GM19023 (cell line): ENCODE measurements around the gene IL36RN.

Experiments
- ATAC-seq: cut with Tn5 transposase; IDR thresholded peaks from one replicate; pipeline ENCODE4 v1.9.1; 2021; ENCODE audit warnings: mild to moderate bottlenecking, moderate library complexity; ENCODE audit not compliant: unreplicated experiment

The IL36RN gene

DNA sequence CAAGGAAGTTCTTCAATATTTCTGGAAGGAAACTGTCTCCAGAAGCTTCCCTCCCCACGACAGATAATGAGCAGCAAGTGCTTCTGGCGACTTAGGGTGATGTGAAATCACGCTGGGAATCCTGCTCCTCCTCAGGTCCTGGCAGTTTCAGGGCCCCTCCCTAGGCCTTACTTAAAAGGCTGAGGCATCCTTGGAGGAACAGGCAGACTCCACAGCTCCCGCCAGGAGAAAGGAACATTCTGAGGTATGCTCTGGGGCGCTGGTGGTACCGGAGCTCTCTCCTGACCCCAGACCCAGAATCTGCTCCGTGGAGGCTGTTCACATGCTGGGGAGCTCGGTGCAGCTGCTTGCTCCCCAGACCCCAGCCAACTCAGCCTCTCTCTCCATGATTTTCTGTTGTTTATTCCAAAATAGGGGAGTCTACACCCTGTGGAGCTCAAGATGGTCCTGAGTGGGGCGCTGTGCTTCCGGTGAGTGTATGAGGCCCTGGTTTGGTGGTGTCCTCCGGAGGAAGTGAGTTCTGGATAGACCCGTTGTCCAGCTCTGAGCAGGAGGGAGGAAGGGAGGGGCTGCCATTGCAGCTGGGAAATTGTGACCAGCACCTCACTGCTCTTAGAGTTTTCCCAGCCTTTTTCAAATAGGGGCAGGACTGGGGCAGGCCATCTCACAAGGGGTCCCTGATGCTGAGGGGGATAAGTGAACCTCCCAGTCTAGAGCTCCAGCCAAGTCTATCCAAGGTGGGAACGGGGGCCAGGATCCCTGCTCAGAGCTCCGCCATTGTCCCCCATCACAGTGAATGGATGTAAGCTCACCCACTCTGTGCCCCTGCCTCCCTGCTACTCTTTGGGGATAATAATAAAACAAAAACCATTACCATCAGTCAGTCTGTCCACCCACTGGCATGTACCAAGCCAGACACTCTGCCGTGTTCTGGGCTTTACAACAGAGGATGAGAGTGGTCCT is at the start of gene IL36RN:
TSS of gene IL36RN (plus strand) at position 201 of the 963 bp plus-strand sequence. CDS start at position 442, 241 bp downstream.
- ATAC-seq, result no peak

DNA sequence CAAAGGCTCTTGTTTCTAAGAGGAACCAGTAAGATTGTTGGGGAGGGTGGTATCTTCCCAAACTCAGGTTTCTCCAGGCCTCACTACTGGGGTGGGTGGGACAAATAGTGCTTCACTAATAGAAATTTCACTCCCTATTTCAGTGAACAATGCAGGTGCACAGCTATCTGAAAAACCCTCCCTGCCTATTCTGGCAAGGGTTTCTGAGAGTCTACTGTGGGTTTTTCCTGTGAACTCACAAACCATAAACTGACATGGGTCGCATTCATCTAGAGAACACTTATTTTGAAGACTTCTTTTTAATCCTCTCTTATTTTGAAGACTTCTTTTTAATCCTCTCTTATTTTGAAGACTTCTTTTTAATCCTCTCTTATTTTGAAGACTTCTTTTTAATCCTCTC is 49.4 kb upstream of the IL36RN start:
- ATAC-seq, result no peak

DNA sequence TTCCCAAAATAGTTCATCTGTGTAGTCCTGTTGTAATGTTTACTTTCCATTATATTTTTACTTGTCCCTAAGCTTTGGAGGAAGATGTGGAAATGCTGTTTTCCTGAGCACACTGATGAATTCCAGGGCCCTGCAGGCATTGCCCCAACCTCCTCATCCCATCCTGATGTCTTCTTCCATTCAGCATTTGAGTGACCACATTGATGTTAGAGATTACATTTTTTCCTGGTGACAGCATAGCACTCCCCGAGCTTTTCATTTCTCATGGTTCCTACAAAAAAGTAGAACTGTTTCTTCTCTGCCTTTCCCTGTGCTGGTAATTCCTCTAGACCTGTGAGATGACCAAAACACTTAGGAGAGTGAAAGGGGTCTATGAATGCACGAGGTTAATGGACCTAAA is 48.9 kb upstream of the IL36RN start:
- no peak for ATAC-seq

DNA sequence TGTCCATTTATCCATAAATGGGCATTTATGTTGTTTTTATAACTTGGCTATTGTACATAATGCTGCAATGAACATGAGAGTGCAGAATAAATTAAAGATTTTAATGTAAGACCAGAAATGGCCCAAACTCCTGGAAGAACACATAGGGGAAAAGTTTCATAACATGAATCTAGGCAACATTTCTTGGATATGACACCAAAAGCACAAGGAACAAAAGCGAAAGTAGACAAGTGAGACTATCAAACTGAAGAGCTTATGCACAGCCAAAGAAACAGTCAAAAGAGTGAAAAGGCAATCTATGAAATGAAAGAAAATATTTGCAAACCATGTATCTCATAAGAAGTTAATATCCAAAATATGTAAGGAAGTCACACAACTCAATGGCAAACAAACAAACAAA is 47.9 kb upstream of the IL36RN start:
- no peak for ATAC-seq

DNA sequence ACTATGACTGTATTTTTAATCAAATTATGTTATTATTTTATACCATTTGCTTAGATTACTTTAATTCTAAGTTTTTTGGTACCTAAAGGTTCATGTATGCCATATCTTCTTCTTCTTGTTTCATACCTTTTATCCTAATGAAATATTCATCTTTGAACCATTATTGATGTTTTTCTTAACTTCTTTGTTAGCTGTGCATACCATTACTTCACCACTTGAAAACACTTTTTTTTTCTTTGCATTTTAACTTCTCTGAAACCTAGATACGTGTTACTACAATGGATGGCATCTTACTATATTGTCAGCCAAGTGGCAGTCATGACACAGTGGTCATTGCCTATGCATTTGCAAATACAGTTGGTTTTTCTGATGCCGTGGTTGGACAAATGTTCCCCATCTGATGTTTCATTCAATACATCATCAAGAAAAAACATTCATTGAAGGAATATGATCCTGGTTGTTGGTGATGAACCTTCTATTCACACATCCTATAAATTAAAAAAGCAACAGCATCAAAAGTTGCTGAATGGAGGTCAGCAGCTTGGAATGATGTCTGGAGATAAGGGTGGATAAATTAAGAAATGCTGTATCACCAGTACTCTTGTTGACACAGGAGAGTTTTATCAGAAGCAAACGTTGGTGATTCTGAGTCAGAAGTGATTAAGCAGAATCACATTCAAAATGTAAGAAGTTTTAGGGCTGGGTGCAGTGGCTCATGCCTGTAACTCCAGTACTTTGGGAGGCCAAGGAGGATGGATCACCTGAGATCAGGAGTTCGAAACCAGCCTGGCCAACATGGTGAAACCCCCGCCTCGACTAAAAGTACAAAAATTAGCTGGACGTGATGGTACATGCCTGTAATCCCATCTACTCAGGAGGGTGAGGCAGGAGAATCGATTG is 46.3 kb upstream of the IL36RN start:
- ATAC-seq, result no peak

DNA sequence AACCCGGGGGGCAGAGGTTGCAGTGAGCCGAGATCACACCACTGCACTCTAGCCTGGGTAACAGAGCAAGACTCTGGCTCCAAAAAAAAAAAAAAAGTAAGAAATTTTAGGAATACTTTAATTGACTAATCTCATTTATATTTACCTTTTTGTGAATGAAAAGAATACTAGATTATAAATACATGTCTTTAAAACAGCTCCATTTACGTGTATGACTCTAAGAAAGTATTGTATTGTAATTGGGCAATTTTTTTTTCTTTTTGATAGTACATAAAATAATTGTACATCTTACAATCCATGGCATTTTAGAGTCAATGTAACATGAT is 45.7 kb upstream of the IL36RN start:
- no peak for ATAC-seq

DNA sequence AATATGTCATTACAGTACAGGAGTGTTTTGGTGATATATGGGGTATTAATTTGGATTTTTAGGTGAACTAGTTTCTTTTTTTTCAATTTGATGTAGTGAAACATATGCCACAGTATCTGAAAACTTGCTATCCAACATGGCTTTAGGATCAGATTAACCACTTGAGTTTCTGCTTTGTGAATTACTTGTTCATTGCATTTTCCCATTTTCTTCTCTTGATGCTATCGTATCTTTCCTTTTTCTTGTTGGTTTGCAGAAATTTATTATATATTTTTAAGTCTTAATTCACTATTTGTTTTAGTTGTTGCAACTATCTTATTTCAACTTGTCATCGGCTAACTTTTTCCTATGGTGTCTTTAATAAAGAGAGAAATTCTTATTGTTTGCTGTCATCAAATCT is 44.9 kb upstream of the IL36RN start:
- ATAC-seq, result no peak

DNA sequence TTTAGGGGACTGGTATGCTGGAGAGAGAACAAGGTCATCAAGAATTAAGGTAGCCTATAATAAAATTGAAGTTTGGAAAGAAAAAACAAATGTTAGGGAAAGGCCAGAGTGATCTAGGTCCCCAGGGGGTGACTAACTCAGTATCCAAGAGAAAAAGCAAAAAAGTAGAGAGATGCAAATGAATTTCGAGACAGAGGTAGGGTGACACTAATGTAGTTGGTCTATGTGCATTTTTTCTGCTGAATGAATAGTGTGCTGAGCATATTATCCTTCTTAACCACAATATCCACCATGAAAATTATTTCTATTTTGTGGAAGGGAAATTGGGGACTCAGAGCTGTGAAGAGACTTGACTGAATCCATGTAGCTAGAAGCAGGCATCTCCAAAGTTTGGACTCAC is 44.0 kb upstream of the IL36RN start:
- ATAC-seq, result no peak

DNA sequence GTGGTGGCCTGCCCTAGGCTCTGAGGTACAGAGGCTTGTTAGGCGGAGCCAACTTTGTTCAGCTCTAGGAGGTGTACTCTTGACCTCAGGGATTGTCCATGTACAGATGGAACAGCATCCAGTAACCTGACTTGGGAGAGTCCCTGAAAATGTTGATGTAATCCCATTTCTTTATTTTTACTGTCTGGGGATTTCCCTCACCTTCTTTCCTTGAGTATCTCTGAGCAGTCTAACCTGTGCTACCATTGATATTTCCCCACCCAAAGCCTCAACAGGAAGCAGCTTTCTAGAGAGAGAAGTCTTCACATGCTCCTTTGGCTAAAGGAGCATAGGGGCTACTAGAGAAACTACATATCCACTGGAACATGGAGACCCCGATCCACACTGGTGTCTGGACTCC is 43.3 kb upstream of the IL36RN start:
- ATAC-seq, result no peak

DNA sequence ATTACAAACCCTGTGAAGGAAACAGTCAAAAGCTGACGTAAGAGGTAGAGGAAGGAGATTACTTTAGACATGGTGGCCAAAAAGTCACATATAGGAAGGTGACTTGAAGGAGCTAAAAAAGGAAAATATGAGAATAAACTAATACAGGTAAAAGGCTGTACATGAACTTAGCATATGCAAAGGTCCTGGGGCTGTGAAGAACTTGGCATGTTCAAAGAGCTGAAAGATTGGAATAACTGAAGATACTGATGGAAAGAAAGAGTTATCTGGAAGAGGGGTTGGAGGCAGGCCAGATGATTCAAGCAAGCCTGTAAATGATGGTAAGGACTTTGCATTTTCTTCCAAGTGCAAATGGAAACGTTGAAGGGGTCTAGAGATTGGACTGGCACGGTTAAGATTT is 40.5 kb upstream of the IL36RN start:
- no peak for ATAC-seq

DNA sequence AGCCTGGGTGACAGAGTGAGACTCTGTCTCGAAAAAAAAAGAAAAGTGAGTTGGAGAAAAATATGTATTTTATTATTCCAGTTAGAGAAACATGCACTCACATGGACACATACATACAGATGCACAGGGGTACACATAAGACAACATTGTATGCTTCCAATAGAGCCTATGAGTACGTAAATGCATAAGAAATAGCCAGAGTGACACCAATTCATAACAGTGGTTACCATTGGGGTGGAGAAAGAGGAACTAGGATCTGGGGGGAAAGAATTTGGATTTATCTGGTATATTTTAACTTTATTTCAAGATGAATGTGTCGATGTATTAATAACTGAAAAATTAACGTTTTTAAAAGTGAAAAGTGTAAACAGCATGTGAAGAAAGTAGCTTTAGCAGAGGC is 37.7 kb upstream of the IL36RN start:
- ATAC-seq, result no peak

DNA sequence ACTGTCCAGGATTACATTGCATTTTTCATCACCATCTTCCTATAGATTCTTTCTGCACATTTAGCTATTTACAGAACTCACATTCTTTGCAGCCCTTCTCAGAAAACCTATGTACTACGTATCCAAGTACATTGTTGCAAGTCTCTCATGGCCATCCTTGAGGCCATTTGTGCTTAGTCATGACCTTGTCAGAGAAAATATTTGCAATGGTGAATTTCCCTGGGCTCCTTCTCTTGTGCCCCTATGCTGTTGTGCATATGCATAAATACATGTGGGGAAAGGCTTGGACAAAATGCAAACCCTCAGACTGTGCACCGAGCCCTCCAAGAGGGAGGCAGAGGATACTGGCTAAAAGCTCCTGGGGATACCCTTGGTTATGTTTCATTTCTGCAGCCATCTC is 34.2 kb upstream of the IL36RN start:
- no peak for ATAC-seq

DNA sequence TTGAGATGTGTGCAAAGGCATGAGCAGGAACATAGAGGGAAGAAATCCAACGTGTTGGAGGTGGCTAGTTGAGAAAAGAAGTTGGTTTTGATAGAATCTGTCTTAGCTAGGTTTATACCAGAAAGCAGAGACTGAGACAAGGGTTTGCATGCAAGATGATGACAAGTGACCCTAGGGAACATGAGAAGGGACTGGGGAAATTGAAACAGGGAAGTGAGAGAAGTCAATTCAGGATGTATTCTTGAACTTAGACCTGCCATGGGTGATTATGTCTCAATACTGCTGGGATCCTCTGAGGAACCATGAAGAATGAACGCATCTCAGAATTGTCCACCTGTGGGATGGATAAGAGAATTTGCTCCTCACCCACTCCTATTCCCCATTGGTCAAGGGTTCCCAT is 33.3 kb upstream of the IL36RN start:
- no peak for ATAC-seq

DNA sequence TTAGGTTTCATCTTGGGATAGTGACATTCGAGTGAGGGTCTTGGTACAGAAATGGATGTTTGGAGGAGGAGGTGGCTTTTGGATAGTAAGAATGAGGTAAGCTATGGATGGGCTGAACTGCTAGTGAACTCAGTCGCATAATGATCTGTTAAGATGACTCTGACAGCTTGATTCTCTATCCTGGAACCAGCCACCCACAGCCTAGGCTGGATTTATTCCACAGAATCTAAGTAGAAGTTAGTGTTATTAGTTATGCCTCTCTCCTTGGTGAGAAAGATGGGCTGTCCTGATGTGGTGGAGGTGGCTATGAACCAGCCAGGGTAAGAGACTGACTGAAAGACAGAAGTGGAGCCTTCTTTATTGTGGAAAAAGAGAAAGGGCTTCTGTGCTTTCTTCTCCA is 31.3 kb upstream of the IL36RN start:
- no peak for ATAC-seq

DNA sequence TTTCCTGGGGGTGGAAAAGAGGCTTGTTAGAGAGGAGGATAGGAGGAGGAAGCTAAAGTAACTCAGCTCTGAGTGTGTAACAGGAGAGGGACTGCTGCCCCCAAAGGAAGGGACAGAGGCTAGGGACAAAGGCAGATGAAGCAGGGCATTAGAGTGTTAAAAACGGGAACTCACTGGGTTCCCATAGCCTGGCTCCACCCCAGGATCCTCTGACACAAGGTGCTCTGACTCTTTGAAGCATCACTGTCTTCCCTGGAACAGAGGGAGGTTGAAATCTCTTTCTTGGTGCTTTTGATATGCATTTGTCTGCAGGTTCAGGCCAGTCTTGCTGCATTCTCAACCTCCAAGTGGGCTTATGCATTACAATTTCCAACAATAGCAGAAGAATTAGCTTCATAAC is 30.9 kb upstream of the IL36RN start:
- ATAC-seq, result no peak

DNA sequence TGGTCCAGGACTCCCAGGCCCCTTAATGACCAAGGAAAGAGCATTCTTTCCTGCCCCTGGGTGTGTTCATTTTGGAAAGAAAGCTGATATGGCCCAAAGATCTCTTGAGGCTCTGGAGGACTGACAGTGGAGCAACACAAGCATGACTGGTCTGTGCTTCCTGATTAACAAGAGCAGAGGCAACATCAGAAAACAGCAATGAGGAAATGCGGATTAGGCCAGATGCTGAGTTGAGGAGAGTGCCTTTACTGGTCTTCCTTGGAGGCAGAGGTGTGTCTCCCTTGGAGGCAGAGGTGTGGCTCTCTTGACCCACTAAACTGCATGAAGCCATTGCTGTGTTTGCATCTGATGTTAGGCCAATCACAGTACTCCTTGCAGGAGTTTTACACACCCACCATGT is 26.3 kb upstream of the IL36RN start:
- no peak for ATAC-seq

DNA sequence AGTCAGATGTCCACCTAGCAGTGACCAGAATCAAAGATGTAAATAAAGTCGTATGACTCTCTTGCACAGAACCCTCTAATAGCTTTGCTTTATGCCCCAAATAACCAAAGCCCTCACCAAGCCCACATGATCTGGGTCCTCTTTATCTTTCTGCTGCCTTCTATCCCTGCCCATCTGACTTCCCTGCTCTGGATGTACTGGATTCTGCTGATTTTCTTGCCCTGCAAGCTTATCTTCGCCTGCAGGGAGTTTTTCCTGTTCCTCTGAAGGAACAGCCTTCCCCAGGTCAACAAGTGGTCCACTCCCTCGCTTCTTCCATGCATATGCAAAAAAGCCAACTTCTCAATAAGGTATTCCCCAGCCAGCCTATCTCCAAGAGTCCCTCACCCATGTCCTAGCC is 25.0 kb upstream of the IL36RN start:
- no peak for ATAC-seq

DNA sequence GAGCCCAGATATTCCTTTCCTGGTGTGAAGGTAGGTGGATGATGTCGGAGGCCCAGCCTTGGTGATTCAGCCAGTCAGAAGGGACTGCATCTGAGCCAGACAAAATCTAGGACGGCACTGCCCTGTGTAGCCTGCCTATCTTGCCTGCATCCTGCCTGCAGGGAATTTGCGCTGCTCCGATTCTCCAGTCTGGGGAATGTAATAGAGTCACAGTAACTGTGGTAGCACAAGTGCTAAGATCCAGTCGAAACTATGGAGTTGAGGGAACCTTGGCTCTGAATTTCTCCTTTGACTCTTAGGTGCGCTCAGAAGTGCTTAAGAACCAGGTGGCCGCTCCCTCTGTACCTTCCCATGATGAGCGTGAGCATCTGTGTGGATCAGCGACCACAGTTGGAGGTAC is 22.2 kb upstream of the IL36RN start:
- ATAC-seq, result no peak

DNA sequence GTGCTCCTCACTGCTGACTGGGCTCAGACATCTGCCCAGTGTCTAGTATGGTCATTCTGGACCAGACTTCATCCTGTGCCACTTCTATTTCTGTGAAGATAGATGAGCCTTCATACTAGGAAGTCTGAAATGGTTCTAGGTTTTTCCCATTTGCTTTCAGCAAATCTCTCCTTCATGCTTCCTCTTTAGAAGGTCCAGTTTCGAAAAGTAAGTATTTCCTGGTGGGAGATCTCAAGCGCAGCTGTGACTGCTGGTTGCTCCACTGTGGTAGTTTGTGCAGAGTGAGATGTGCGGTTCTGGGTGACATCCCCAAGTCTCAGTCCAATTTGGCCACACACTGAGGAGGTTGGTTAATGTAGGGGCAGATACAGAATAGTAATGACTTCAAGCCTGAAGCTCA is 20.7 kb upstream of the IL36RN start:
- no peak for ATAC-seq

DNA sequence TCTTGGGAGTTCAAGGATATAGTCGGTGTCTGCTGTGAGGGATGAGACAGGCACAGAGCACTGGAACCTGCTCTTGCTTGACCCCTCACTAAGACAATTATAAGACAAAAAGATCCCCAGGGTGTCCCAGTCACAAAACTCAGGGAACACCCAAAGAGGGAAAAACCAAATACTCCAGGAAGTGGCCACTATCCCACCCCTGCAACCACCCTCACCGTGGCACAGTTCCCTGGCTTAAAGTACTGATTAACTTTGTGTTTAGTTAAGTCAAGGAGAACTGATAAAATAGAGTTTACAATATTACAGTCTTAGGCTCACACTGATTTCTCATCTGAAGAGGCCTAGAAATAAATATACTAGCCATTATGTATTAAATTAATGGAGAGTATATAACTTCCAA is 19.8 kb upstream of the IL36RN start:
- ATAC-seq, result no peak

DNA sequence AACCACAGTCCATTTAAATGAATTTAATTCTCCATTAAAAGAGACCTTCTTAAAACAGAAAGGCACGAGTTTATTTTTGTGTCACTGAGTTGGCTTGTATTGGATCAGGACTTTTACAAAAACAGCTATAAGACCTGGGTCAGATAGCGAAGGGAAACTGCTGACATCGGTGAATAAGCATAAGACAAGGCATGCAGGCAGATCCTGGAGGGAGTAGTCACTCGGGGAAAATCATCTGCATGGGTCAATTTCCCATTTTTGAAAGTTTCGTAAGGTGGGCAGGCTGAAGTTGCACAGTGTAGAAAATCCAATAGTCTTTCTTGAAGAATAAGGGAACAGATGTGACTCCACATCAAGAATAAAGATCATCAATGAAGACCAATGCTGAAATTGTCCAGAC is 19.3 kb upstream of the IL36RN start:
- no peak for ATAC-seq

DNA sequence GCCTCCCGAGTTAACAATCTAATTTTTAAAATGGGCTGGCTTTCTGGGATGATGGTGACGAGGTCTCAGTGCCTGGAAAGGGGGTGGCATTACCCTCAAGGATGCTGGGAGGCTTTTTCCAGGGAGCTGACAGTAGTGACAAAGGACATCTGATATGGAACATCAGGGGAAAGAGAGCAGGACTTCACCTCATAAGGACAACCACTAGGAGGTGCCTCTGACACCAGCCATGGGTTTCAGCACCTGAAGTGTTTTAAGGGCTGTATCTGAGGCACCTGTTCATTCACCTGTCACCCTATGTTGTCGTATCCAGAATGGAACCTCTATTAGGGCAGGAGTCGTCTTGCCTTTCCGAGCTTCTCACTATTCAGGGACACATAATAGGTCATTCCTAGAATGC is 17.1 kb upstream of the IL36RN start:
- no peak for ATAC-seq
